Measurements from ENCODE around the gene OR2T12.

The OR2T12 gene

DNA sequence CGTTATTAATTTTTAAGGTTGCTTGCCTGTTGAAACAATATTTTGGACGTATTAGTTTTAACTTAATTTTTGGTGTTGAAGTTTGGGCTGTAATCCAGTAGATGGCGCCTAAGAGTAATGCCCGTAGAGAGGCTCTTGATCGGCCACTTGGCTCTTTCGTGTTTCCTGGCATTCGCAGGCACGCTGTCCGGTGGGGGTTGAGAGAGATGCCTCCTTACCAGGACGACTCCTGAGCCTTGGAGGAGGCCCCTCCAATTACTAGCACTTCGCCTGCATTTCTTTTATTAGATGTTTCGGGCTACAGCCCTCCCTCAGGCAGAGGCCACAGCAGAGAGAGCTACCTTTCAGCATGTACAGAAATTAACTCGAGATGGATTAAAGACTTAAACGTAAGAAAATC lies 60.0 kb downstream of the OR2T12 start:
- Histone ChIP-seq H3K27ac (ENCODE audit: low read depth, low read length, poor library complexity, severe bottlenecking) (no peak overlapping the region), H3K79me2 (ENCODE audit: insufficient read depth, low read length) (no peaks in the 10 kb centered on the region), H3K9me2 (ENCODE audit: low read depth, low read length) (no peaks in the 10 kb centered on the region), H3K9ac (ENCODE audit: low read length) (no peak overlapping the region), H4K20me1 (ENCODE audit: insufficient read depth, low read length) (no peaks in the 10 kb centered on the region), H3K9me3 (ENCODE audit: low read length) (no peaks in the 10 kb centered on the region), H3K4me1 (ENCODE audit: insufficient read depth, low read length, severe bottlenecking) (no peaks in the 10 kb centered on the region), H3K27me3 (ENCODE audit: insufficient read depth, low read length) (no peaks in the 10 kb centered on the region), H3K4me3 (ENCODE audit: low read depth, low read length, poor library complexity, severe bottlenecking) (no peak overlapping the region), H3K4me2 (ENCODE audit: low read length) (no peak overlapping the region), H2AFZ (ENCODE audit: low read length) (no peak overlapping the region), H3K36me3 (ENCODE audit: insufficient read depth, low read length) (no peaks in the 10 kb centered on the region), H3F3A (ENCODE audit: insufficient read depth, low read length) (no peaks in the 10 kb centered on the region)
- no peak for TF ChIP-seq EZH2 (IDR thresholded peaks at IDR 0.05; ENCODE audit: borderline replicate concordance, low read length)
- TF ChIP-seq, protein P1, sequence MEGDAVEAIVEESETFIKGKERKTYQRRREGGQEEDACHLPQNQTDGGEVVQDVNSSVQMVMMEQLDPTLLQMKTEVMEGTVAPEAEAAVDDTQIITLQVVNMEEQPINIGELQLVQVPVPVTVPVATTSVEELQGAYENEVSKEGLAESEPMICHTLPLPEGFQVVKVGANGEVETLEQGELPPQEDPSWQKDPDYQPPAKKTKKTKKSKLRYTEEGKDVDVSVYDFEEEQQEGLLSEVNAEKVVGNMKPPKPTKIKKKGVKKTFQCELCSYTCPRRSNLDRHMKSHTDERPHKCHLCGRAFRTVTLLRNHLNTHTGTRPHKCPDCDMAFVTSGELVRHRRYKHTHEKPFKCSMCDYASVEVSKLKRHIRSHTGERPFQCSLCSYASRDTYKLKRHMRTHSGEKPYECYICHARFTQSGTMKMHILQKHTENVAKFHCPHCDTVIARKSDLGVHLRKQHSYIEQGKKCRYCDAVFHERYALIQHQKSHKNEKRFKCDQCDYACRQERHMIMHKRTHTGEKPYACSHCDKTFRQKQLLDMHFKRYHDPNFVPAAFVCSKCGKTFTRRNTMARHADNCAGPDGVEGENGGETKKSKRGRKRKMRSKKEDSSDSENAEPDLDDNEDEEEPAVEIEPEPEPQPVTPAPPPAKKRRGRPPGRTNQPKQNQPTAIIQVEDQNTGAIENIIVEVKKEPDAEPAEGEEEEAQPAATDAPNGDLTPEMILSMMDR (IDR thresholded peaks at IDR 0.05; ENCODE audit: low read length): peak; percentile 64

All from OCI-LY1 (cell line).